ENCODE data around the gene TMEM114. TPM values are rescaled to one million over a fixed set of nuclear protein-coding genes. Genes with fewer than 3 reads are reported as not detected.

The TMEM114 gene
- total RNA-seq, 2 experiments from 2014 or later, result not detected

DNA sequence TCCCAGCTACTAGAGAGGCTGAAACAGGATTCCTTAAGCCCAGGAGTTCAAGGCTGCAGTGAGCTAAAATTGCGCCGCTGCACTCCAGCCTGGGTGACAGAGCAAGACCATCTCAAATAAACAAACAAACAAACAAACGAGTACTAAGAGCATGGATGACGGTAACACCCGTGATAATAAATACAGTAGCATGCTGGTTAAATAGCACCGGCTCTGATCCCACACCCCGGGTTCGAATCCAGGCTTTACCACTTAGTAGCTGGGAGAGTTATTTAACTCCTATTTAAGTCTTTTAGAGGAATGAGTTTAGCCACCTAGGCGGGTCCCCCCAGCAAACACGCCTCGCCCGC lies 30.9 kb upstream of the TMEM114 start:
- peaks cover 3% of the 10 kb centered on the region for H3K27me3 Mint-ChIP-seq
- ATAC-seq (no peak), DNase-seq (no peak)
- H3K4me1 Mint-ChIP-seq (ENCODE audit: low read depth), result peaks cover 23% of the 10 kb centered on the region
- intact Hi-C loops (cut with micrococcal nuclease), result no loop called here
- peak overlapping the region; percentile 98 for H3K4me3 Mint-ChIP-seq
- CTCF ChIA-PET, result interaction anchor here (0.6 to 2.3 kb wide), 5 partner anchors 23 to 54 kb away, joined by 3 to 9 read pairs (median 3); no protein-coding TSS in a partner anchor
- POLR2A ChIA-PET, result interaction anchor here (0.5 to 1.5 kb wide), 3 partner anchors 45 to 161 kb away, joined by 3 to 4 read pairs (median 3); no protein-coding TSS in a partner anchor
- TF ChIP-seq, protein P1, sequence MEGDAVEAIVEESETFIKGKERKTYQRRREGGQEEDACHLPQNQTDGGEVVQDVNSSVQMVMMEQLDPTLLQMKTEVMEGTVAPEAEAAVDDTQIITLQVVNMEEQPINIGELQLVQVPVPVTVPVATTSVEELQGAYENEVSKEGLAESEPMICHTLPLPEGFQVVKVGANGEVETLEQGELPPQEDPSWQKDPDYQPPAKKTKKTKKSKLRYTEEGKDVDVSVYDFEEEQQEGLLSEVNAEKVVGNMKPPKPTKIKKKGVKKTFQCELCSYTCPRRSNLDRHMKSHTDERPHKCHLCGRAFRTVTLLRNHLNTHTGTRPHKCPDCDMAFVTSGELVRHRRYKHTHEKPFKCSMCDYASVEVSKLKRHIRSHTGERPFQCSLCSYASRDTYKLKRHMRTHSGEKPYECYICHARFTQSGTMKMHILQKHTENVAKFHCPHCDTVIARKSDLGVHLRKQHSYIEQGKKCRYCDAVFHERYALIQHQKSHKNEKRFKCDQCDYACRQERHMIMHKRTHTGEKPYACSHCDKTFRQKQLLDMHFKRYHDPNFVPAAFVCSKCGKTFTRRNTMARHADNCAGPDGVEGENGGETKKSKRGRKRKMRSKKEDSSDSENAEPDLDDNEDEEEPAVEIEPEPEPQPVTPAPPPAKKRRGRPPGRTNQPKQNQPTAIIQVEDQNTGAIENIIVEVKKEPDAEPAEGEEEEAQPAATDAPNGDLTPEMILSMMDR (IDR thresholded peaks at IDR 0.05), result no peak
- H3K36me3 Mint-ChIP-seq (ENCODE audit: low read depth), result peaks cover 11% of the 10 kb centered on the region
- H3K27ac Mint-ChIP-seq, result peak overlapping the region; percentile 57
- no peaks in the 10 kb centered on the region for H3K9me3 Mint-ChIP-seq

DNA sequence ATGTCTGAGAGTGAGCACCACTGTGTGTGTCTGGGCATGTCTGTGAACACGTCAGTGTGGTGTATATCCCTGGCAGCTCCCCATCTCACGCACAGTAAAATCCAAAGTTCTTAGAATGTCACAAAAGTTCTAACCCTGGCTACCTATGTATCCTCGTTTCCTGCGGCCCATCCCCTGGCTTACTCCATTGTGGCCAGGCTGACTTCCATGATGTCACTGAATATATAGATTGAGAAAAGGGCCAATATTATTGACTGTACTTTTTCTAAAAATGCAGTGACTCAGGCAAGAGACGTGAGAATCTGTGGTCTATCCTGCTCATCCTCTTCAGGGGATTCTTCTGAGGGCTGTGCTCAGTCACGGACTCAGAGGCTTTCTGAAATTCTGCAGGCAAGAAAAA lies 30.2 kb upstream of the TMEM114 start:
- Mint-ChIP-seq H3K27ac (no peak overlapping the region), H3K27me3 (peaks cover 5% of the 10 kb centered on the region), H3K4me1 (ENCODE audit: low read depth) (peaks cover 23% of the 10 kb centered on the region), H3K4me3 (peak overlapping the region; percentile 98), H3K9me3 (no peaks in the 10 kb centered on the region), H3K36me3 (ENCODE audit: low read depth) (peaks cover 7% of the 10 kb centered on the region)
- DNase-seq (peak; percentile 12), ATAC-seq (peak; percentile 16)
- TF ChIP-seq, protein P1 (IDR thresholded peaks at IDR 0.05), result no peak
- POLR2A ChIA-PET, result no interaction called here
- intact Hi-C loops (cut with micrococcal nuclease), result no loop called here
- CTCF ChIA-PET, result interaction anchor here (0.6 to 2.3 kb wide), 4 partner anchors 24 to 53 kb away, joined by 3 to 9 read pairs (median 4); no protein-coding TSS in a partner anchor

DNA sequence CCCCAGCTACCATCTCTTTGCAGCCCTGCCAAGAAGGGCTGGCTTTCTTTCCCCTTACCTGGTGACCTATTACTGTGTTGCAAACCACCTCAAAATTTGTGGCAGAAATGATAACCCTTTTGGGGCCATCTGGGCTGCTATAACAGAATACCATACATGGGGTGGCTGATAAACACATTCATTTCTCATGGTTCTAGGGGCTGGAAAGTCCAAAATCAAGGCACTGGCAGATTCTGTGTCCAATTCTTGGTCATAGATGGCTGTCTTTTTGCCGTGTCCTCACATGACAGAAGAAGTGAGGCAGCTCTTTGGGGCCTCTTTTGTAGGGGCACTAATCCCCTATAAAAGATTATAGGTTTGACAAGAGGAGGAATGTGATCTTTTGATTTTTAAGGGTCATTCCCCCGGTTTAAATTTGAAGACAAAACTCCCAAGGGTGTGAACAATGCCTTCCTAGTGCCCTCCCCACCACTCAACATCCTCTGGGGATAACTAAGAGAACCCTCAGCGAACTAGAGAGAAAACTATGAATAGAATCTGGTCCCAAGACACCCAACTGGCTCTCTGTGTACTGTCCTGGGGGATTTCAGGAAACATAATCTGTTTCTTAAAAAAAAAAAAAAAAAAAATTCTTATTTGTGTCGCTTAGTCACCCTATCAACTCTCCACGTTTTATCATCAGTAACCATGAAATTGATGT lies 29.5 kb upstream of the TMEM114 start:
- Mint-ChIP-seq H3K27ac (no peak overlapping the region), H3K4me3 (no peak overlapping the region), H3K9me3 (no peaks in the 10 kb centered on the region), H3K36me3 (ENCODE audit: low read depth) (peaks cover 3% of the 10 kb centered on the region), H3K27me3 (peaks cover 8% of the 10 kb centered on the region), H3K4me1 (ENCODE audit: low read depth) (peaks cover 20% of the 10 kb centered on the region)
- TF ChIP-seq, protein P1 (IDR thresholded peaks at IDR 0.05), result no peak
- ATAC-seq (no peak), DNase-seq (no peak)
- intact Hi-C loops (cut with micrococcal nuclease), result no loop called here
- ChIA-PET CTCF (no interaction called here), POLR2A (no interaction called here)

- Mint-ChIP-seq H3K4me1 (ENCODE audit: low read depth) (no peaks in the 10 kb centered on the region), H3K4me3 (no peak overlapping the region), H3K27ac (no peak overlapping the region), H3K9me3 (no peaks in the 10 kb centered on the region), H3K27me3 (peaks cover 12% of the 10 kb centered on the region), H3K36me3 (ENCODE audit: low read depth) (no peaks in the 10 kb centered on the region)
- ATAC-seq (no peak), DNase-seq (no peak)
- intact Hi-C loops (cut with micrococcal nuclease), result no loop called here
- CTCF ChIA-PET, result no interaction called here
- POLR2A ChIA-PET, result no interaction called here
- TF ChIP-seq, protein P1 (IDR thresholded peaks at IDR 0.05), result no peak
Observed at GRCh38 chr16:8614435-8615029, 24.2 kb upstream of the TMEM114 start.

Measured in activated CD8-positive, alpha-beta T cell treated with anti-CD3 and anti-CD28 coated beads for 36 hours (primary cell).